Activated naive CD4-positive, alpha-beta T cell treated with Interleukin-2 at 50 U/mL for 16 hours (primary cell): ENCODE data around the gene BEAN1.
"Not testable (repeated sequence)": the region's sequence is repeated elsewhere in the genome, so short reads cannot be mapped to it uniquely, and the experiment has no call there.

Source experiments
- DNase-seq: peaks from one replicate; pipeline ENCODE4 v3.0.0-alpha.2; 2020

The BEAN1 gene

GRCh38 chr16:66487580-66488275, 60.6 kb downstream of the BEAN1 start:
- no peak for DNase-seq

GRCh38 chr16:66488505-66488904, 61.4 kb downstream of the BEAN1 start:
- no peak for DNase-seq

DNA sequence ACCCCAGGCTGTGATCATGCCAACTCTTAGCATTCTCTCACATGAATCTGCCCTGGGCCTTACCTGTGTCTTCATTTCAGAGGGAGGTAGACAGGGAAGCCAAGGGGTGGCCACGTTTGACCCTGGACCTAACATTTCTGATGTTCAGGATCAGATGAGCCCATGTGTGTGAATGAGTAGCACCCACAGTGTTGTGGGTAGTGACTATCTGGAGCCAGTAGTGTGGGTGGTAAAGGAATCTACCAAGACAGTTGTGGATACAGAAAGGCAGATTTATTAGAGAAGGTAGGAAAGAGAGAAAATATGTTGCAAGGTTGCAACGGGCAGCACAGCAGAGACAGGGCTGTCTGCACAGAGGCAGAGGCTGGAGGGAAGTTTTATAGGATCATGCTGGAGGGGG, 62.3 kb downstream of the BEAN1 start:
- DNase-seq = no peak

DNA sequence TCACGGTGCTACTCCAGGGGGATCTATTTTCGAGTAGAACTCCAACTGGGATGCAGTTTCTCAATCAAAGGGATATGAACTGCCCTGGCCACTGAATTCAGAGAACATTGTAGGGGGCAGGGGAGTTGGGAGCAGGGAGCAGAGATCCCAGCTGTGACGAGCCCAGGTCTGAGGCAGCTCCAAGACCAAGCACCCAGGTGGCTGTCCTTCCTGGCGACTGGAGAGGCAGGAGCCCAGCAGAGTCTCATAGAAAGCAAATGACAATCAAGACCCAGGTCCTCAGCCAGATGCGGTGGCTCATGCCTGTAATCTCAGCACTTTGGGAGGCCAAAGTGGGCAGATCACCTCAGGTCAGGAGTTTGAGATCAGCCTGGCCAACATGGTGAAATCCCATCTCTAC, 62.7 kb downstream of the BEAN1 start:
- no peak for DNase-seq

GRCh38 chr16:66490774-66491715, 64.0 kb downstream of the BEAN1 start:
- DNase-seq = no peak

- DNase-seq = no peak
Observed at GRCh38 chr16:66491716-66492064, 64.6 kb downstream of the BEAN1 start.

GRCh38 chr16:66493490-66494401, 66.7 kb downstream of the BEAN1 start:
- DNase-seq = no peak

DNA sequence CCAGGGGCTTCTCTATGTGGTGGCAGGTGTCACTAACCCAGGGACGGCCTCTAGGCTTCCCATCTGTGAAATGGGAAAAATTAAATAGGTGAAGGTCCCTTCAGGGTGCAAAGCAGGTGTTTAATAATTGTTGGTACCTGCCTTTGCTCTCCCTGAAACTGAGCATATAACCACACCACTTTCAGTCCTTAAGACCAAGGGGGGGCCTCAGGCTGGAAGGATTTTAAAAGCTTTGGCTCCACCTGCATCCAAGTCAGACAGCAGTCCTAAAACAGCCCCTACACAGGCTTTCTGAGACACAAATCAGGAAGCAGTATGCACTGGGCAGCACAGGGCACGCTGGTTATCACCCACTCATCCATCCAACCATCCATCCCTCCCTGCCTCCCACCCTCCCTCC, 67.8 kb downstream of the BEAN1 start:
- no peak for DNase-seq

- no peak for DNase-seq
Observed at GRCh38 chr16:66495440-66495839, 68.3 kb downstream of the BEAN1 start.

GRCh38 chr16:66496226-66496625, 69.1 kb downstream of the BEAN1 start:
- DNase-seq = not testable (repeated sequence)

GRCh38 chr16:66497921-66498320, 70.8 kb downstream of the BEAN1 start:
- not testable (repeated sequence) for DNase-seq

DNA sequence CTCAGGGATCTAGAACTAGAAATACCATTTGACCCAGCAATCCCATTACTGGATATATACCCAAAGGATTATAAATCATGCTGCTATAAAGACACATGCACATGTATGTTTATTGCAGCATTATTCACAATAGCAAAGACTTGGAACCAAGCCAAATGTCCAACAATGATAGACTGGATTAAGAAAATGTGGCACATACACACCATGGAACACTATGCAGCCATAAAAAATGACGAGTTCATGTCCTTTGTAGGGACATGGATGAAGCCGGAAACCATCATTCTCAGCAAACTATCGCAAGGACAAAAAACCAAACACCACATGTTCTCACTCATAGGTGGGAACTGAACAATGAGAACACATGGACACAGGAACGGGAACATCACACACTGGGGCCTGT, 74.5 kb downstream of the BEAN1 start:
- DNase-seq = not testable (repeated sequence)

DNA sequence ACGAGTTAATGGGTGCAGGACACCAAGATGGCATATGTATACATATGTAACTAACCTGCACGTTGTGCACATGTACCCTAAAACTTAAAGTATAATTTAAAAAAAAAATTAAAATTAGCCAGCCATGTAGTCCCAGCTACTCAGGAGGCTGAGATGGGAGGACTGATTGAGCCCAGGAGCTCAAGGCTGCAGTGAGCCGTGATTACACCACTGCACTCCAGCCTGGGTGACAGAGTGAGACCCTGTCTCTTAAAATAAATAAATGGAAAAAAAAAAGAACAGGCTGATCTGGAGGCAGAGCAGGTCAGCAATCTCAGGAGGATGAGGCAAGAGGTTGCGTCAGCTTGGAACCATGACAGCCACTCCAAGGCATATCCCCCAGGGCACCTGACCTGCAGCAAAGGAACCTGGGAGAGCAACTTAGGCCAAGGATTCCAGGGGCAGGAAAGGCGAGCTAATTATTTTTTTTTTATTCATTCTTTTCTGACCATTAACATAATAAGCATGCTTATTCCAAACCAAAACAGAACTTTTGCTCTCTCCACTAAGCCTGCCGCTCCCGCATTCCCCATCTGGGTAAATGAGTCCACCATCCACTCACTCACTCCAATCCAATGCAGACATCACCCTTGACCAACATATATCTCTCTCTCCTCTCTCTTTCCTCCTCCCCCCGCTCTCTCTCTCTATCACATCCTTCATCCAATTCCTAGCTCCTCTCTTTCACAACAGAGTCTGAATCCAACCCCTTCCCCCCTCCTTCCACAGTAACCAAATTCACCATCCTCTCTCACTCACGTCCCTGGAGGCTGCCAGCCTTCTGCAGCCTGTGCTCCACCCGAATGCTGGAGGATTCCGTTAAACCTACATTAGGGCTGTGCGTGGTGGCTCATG, 75.2 kb downstream of the BEAN1 start:
- DNase-seq = no peak

- DNase-seq = no peak
Observed at GRCh38 chr16:66503030-66503429, 75.9 kb downstream of the BEAN1 start.

GRCh38 chr16:66503612-66504011, 76.5 kb downstream of the BEAN1 start:
- DNase-seq = no peak

- DNase-seq = no peak
Observed at GRCh38 chr16:66507731-66508239, 80.7 kb downstream of the BEAN1 start.

- DNase-seq = no peak
Observed at GRCh38 chr16:66508248-66508913, 81.3 kb downstream of the BEAN1 start.

DNA sequence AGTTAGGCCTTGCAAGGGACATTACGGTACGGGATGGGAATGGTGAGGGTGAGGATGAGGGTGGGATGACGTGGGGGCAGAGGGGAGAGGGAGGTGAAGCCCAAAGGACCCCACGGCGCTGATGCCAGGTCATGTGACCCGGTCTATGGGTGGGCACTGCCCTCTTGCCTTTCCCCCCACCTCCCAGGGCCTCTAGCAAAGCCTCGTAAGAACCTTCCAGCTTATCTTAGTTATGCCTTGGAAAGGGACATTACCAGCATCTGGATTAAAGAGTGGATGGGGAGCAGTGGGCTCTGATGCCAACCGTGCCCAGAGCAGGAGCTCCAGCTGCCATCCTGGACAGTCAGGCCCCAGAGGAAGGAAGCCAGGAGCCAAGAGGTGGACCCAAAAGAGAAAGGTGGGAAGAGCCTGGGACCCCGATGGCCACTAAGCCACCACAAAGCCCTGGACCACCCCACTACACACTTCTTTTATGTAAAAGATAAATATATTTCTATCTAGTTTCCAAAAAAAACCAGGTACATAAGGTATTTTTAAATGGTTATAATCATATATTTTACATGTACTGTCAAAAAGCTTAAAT, 81.9 kb downstream of the BEAN1 start:
- DNase-seq = no peak

- DNase-seq = no peak
Observed at GRCh38 chr16:66509576-66509975, 82.5 kb downstream of the BEAN1 start.

DNA sequence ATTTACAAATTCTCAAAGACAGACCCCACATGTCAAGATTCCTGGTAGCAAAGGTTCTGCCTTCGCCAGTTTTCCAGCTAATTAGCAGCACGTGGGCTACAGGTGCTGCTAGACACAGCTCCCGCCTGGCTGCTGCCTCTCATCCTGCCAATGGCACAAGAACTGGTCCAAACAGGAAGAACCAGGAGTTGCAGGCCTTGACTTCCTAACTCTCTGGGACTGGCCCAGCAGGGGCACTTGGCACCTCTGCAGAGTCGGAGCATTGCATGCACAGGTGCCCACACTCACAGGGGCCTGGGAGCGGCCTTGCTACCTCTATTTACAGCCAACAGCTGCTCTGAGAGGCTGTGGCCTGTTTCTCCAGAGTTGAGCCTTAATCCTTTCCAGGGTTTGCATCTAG, 83.2 kb downstream of the BEAN1 start:
- no peak for DNase-seq
